Aorta (tissue), 5 donors: Measurements from ENCODE around the gene DNAH8. TPM values are rescaled to one million over a fixed set of nuclear protein-coding genes. Genes with fewer than 3 reads are reported as not detected.

Experiments
- ATAC-seq: fragments of 200-7000 bp; cut with Tn5 transposase; one replicate; pipeline ENCODE4 v1.9.1; 2022; ENCODE audit warnings: moderate library complexity; ENCODE audit not compliant: low FRiP score
- DNase-seq, 2 donors: peaks; one replicate each; pipeline ENCODE4 v3.0.0-alpha.2; 2020
- H3K27ac ChIP-seq, 2 donors: one replicate each; pipeline ENCODE4 v1.5.1; 2013; ENCODE audit warnings: low read length in 2 of 2, mild to moderate bottlenecking in 2 of 2, moderate library complexity in 2 of 2, control low read depth in 1 of 2, inconsistent platforms in 1 of 2, low read depth in 1 of 2
- H3K27me3 ChIP-seq, 2 donors: one replicate each; pipeline ENCODE4 v1.6.1; 2013; ENCODE audit warnings: control low read depth in 1 of 2, low read length in 1 of 2, mild to moderate bottlenecking in 1 of 2, moderate library complexity in 1 of 2; ENCODE audit not compliant: insufficient read depth in 2 of 2, control insufficient read depth in 1 of 2
- H3K36me3 ChIP-seq, 2 donors: one replicate each; pipeline ENCODE4 v1.6.1; 2013; ENCODE audit warnings: control low read depth in 1 of 2, low read length in 1 of 2, mild to moderate bottlenecking in 1 of 2; ENCODE audit not compliant: insufficient read depth in 2 of 2, control insufficient read depth in 1 of 2
- H3K4me1 ChIP-seq, 2 donors: one replicate each; pipeline ENCODE4 v1.6.1; 2013; ENCODE audit warnings: low read length in 2 of 2, control low read depth in 1 of 2, mild to moderate bottlenecking in 1 of 2, moderate library complexity in 1 of 2; ENCODE audit not compliant: insufficient read depth in 2 of 2, control insufficient read depth in 1 of 2
- H3K4me3 ChIP-seq, 2 donors: one replicate each; pipeline ENCODE4 v1.5.1; 2013; ENCODE audit warnings: low read length in 2 of 2, control low read depth in 1 of 2, mild to moderate bottlenecking in 1 of 2
- H3K9me3 ChIP-seq: one replicate; pipeline ENCODE4 v1.6.1; 2013; ENCODE audit warnings: mild to moderate bottlenecking, low read length; ENCODE audit not compliant: control insufficient read depth
- WGBS, 2 donors: extraction: QIAGEN DNeasy Blood & Tissue Kit; methylation state at CpG; one replicate each; pipeline ENCODE4 v1.1.7; 2013; 5-methylcytosine and 5-hydroxymethylcytosine counted together
- intact Hi-C, 2 donors: fragments of 100-400 bp; cut with DNase I; formaldehyde crosslinking; loops; one replicate each; pipeline versions ENCODE4 v1.14.2 to v1.15.0; 2022
- polyA plus RNA-seq, 2 donors: library from polyadenylated mRNA; stranded (reverse); fragments of 200-250 nt; gene quantifications; one replicate each; pipeline ENCODE4 v1.2.3, GENCODE V29; 2013
- total RNA-seq, 2 donors: library from RNA; stranded (reverse); fragmentation: NEBNext Ultra II Directional; extraction: Animal tissue kit (Norgen Biotek cat#: 25700); gene quantifications; one replicate each; pipeline ENCODE4 v1.2.1, GENCODE V29; 2021
- donor health status: healthy with polysubstance abuse.
- donor health status: Bipolar disorder and iron deficiency.
- donor health status: DM: no; HTN: no; CAD: no.
- donor health status: DM: no; HTN: no; CAD: no.
- donor health status: DM: yes; HTN: yes; CAD: no.

The DNAH8 gene
- total and polyA plus RNA-seq, 4 donors = under 0.01 to 0.03 (median 0.03) TPM; not detected in 1

DNA sequence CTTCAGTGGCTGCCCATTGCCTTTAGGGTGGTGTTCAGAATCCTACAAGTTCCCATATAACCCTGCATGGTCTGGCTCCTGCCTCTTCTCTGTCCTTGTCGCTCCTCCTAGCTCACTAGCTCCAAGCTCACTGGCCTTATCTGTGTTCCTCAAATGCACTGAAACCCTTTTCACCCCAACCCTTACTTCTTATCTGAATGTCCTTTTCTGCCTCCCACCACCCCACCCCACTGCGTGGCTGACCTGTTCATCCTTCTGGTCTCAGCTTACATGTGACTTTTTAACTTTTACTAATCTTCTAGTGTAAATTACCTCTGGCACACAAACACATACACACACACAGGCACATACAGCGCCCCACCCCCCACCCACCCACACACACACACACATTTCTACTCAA, 292.5 kb downstream of the DNAH8 start:
- no peaks in the 10 kb centered on the region for H3K36me3 ChIP-seq
- intact Hi-C loops = no loop called here
- ATAC-seq (no peak), DNase-seq (no peak)
- no peaks in the 10 kb centered on the region for H3K4me1 ChIP-seq
- H3K4me3 ChIP-seq = no peak overlapping the region
- H3K9me3 ChIP-seq = peaks cover 2% of the 10 kb centered on the region
- no peak overlapping the region for H3K27ac ChIP-seq
- H3K27me3 ChIP-seq = peaks cover 0 to 2% of the 10 kb centered on the region in 2 donors
- 81 to 84% methylated on average over 3 of the region's 3 CpGs for WGBS, 2 donors

DNA sequence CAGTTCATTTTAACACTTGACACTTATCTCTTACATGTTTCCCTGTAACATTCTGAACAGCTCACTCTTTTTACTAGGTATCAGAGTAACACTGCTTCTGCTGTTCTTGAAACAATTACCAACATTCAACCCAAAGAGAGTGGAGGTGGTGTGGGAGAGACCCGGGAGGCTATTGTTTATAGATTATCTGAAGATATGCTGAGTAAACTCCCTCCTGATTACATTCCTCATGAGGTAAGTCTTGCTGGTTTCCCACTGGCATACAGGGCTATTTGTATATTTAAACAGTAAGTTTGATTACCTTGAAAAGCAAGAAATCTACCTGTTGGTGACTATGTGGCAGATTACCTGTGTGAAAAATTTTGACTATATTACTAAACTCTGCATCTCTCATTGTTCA, 293.6 kb downstream of the DNAH8 start:
- Histone ChIP-seq H3K9me3 (peaks cover 2% of the 10 kb centered on the region), H3K4me1 (no peaks in the 10 kb centered on the region), H3K27me3 (peaks cover 0 to 2% of the 10 kb centered on the region in 2 donors), H3K36me3 (no peaks in the 10 kb centered on the region), H3K27ac (no peak overlapping the region), H3K4me3 (no peak overlapping the region)
- 23 to 27% methylated on average over 1 of the region's 1 CpG for WGBS, 2 donors
- DNase-seq = no peak
- no peak for ATAC-seq
- intact Hi-C loops = no loop called here

DNA sequence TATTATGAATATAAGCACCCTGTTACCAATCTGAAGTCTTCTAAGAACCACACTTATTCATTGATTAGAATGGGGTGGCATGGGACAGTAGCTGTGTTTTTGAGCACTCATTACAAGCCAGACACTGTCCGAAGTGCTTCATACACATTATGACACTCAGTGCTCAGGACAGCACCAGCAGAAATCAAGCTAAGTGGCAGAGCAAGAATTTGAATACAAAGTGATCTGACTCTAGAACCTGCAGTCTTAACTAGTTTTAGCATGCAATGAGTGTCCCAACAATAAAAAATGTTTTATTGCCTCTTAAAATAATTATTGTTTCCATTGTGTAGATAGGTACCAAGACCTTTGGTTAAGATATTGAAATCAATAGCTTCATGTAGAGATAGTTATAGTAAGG, 294.4 kb downstream of the DNAH8 start:
- H3K36me3 ChIP-seq = no peaks in the 10 kb centered on the region
- no peak overlapping the region for H3K4me3 ChIP-seq
- no peaks in the 10 kb centered on the region for H3K4me1 ChIP-seq
- peaks cover 0 to 4% of the 10 kb centered on the region in 2 donors for H3K27me3 ChIP-seq
- no peak overlapping the region for H3K27ac ChIP-seq
- DNase-seq = no peak
- intact Hi-C loops = no loop called here
- 0 to 90% methylated on average over 1 of the region's 1 CpG for WGBS, 2 donors
- no peak for ATAC-seq
- peaks cover 2% of the 10 kb centered on the region for H3K9me3 ChIP-seq

DNA sequence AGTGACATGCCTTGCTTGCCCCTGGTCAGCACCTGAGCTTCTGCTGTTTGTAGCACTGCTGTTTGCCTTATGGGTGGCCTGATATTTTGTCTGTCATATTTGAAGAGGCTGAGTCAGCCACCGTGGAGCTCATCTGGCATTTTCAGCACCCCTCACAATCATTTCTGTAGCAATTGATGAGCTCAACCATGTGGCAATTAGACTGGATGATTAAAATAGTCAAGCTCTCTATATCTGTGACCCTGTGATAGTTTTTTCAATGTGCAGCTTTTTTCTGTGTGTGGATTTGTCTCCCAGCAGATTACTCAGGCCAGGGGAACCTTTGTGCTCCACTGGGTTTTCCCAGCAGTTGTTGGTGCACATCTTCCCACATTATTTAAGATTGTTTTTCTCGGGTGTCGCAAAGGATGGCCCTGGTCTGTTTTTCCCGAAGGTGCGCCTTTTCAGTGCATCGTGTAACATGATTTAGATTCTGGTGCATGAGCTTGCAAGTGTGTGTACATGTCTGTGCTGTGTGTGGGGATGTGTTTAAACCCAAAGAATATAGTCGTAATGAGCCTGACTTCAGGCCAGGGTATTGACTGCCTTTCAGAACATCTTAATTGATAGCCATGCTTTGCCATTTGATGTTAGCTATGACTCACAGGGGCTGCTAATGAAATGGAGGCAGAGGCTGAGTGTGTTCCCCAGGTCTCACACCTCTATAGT, 301.9 kb downstream of the DNAH8 start:
- WGBS, 2 donors = 86 to 88% methylated on average over 7 of the region's 7 CpGs
- Histone ChIP-seq H3K36me3 (no peaks in the 10 kb centered on the region), H3K27me3 (peaks cover 0 to 5% of the 10 kb centered on the region in 2 donors), H3K4me1 (no peaks in the 10 kb centered on the region), H3K27ac (no peak overlapping the region), H3K9me3 (peaks cover 2% of the 10 kb centered on the region), H3K4me3 (no peak overlapping the region)
- intact Hi-C loops = no loop called here
- ATAC-seq (no peak), DNase-seq (no peak)

DNA sequence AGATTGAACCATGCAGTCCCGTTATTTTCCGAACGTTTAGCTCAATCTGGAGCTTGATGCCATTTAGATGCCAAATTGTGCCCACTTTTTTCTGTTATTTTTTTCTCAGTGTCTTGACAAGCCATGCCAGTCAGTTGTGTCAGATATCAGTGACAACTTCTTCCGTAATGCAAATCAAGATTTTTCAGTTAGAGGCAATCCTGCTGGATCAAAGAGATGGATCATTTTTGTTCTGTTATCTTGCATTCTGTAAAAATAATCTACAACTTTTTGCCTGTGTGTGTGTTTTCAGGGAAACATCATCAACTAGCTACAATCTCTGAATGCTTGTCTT, 302.4 kb downstream of the DNAH8 start:
- ATAC-seq (no peak), DNase-seq (no peak)
- no peak overlapping the region for H3K4me3 ChIP-seq
- intact Hi-C loops = no loop called here
- H3K27me3 ChIP-seq = peaks cover 0 to 5% of the 10 kb centered on the region in 2 donors
- H3K27ac ChIP-seq = no peak overlapping the region
- no peaks in the 10 kb centered on the region for H3K4me1 ChIP-seq
- H3K36me3 ChIP-seq = no peaks in the 10 kb centered on the region
- peaks cover 2% of the 10 kb centered on the region for H3K9me3 ChIP-seq
- 69 to 77% methylated on average over 4 of the region's 4 CpGs for WGBS, 2 donors

DNA sequence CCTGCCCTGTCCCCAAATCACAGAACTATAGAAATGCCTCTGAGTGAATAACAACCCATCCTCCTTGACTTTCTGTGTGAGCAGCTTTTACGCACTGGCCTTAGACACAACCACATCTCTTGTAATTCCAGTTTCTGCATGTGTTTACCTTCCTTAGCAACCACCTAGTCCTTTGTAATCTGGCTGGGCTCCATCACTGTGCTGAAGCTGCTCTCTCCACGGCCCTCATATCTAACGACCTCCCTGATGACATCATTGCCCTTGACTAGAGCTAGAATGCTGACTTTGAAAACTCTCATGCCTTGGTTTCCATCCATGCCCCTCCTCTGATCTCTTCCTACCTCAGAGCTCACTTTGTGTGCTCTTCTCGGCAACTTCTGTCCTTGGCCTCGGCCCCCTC, 303.0 kb downstream of the DNAH8 start:
- DNase-seq (no peak), ATAC-seq (no peak)
- WGBS, 2 donors = 50 to 51% methylated on average over 5 of the region's 5 CpGs
- no peak overlapping the region for H3K4me3 ChIP-seq
- intact Hi-C loops = no loop called here
- peaks cover 0 to 5% of the 10 kb centered on the region in 2 donors for H3K27me3 ChIP-seq
- H3K36me3 ChIP-seq = no peaks in the 10 kb centered on the region
- H3K9me3 ChIP-seq = peaks cover 2% of the 10 kb centered on the region
- no peaks in the 10 kb centered on the region for H3K4me1 ChIP-seq
- H3K27ac ChIP-seq = no peak overlapping the region

DNA sequence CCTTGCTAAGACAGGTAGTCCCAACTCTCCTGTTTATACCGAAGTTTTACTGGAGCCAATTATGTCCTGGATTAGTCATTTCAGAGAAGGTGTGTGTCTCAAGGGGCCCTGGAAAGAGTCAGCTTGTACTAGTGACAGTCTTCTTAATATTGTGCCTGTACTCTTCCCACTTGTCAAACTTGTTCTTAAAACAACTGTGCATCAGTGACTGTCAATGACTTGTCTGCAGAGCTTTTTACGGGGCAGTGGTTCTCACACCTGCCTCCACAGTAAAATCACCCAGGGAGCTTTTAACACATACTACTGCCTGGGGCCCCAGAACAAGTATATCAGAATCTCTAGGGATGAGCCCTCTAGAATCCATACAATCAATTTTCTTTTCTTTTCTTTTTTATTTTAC, 305.0 kb downstream of the DNAH8 start:
- Histone ChIP-seq H3K36me3 (no peaks in the 10 kb centered on the region), H3K27me3 (peaks cover 0 to 3% of the 10 kb centered on the region in 2 donors), H3K4me3 (no peak overlapping the region), H3K4me1 (no peaks in the 10 kb centered on the region), H3K9me3 (no peaks in the 10 kb centered on the region), H3K27ac (no peak overlapping the region)
- WGBS, 2 donors = 69 to 85% methylated on average over 2 of the region's 2 CpGs
- intact Hi-C loops = no loop called here
- no peak for ATAC-seq
- DNase-seq = no peak

DNA sequence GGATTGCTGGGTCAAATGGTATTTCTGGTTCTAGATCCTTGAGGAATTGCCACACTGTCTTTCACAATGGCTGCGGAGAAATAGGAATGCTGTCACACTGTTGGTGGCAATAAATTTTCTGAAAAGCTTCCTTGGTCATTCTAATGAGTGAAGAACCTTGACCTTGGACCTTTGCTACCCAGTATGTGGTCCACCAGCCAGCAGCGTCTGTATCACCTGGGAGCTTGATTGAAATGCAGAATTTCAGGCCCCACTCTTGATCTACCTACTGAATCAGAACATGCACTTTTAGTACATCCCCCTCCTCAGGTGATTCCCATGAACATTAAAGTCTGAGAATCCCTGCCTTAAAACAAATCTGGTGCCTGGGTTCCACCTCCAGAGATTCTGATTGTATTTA, 305.9 kb downstream of the DNAH8 start:
- Histone ChIP-seq H3K27me3 (peaks cover 0 to 3% of the 10 kb centered on the region in 2 donors), H3K36me3 (no peaks in the 10 kb centered on the region), H3K27ac (no peak overlapping the region), H3K9me3 (no peaks in the 10 kb centered on the region), H3K4me3 (no peak overlapping the region), H3K4me1 (no peaks in the 10 kb centered on the region)
- 69 to 78% methylated on average over 2 of the region's 2 CpGs for WGBS, 2 donors
- no peak for DNase-seq
- intact Hi-C loops = no loop called here
- ATAC-seq = no peak

DNA sequence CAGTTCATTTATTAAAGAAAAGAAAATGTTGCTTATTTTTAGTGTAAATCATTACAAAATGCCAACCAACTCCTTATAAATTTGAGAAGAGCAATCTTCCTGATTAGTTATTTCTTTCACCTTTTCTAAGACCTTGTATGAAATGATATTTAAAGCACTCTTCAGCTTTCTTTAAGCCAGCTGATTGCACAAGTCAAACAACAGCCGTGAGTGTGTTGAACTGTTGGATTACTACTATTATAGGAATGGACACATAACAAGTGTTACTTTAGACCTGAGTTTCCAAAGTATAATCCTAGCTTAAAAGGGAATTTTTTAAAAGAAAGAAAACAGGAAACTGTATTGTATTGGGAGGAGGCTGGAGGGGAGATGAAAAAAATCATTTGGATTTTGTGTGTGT, 306.7 kb downstream of the DNAH8 start:
- WGBS, 2 donors = 77 to 81% methylated on average over 1 of the region's 1 CpG
- H3K27ac ChIP-seq = no peak overlapping the region
- no peaks in the 10 kb centered on the region for H3K9me3 ChIP-seq
- no peak for ATAC-seq
- H3K36me3 ChIP-seq = no peaks in the 10 kb centered on the region
- no peaks in the 10 kb centered on the region for H3K4me1 ChIP-seq
- no peak overlapping the region for H3K4me3 ChIP-seq
- peaks cover 0 to 3% of the 10 kb centered on the region in 2 donors for H3K27me3 ChIP-seq
- intact Hi-C loops = no loop called here
- DNase-seq = no peak
